GM18909 (cell line): ENCODE results near the gene PDLIM1.

ENCODE experiments used
- ATAC-seq: cut with Tn5 transposase; IDR thresholded peaks from one replicate; pipeline ENCODE4 v1.9.1; 2021; ENCODE audit warnings: mild to moderate bottlenecking; ENCODE audit not compliant: unreplicated experiment, poor library complexity

PDLIM1 gene

GRCh38 chr10:95291365-95292039 lies 699 bp upstream of the PDLIM1 start:
- ATAC-seq = no peak

GRCh38 chr10:95289921-95290421 lies 832 bp downstream of the PDLIM1 start:
- ATAC-seq = no peak

- ATAC-seq = no peak
These were observed 1.5 kb downstream of the PDLIM1 start for GRCh38 chr10:95289003-95289920.

GRCh38 chr10:95288303-95288702 lies 2.5 kb downstream of the PDLIM1 start:
- no peak for ATAC-seq

- no peak for ATAC-seq
These were observed 3.5 kb downstream of the PDLIM1 start for GRCh38 chr10:95287281-95287680.

- ATAC-seq = no peak
These were observed 4.1 kb downstream of the PDLIM1 start for GRCh38 chr10:95286707-95287106.

- ATAC-seq = no peak
These were observed 5.2 kb downstream of the PDLIM1 start for GRCh38 chr10:95285556-95285955.

- ATAC-seq = no peak
These were observed 6.0 kb downstream of the PDLIM1 start for GRCh38 chr10:95284807-95285206.

GRCh38 chr10:95282107-95282506 lies 8.7 kb downstream of the PDLIM1 start:
- ATAC-seq = no peak

GRCh38 chr10:95281206-95281605 lies 9.6 kb downstream of the PDLIM1 start:
- no peak for ATAC-seq

- no peak for ATAC-seq
These were observed 10.2 kb downstream of the PDLIM1 start for GRCh38 chr10:95280637-95281036.

- ATAC-seq = peak; percentile 40
These were observed 11.6 kb downstream of the PDLIM1 start for GRCh38 chr10:95279042-95279820.

GRCh38 chr10:95278061-95278988 lies 12.5 kb downstream of the PDLIM1 start:
- ATAC-seq = no peak

GRCh38 chr10:95277614-95278013 lies 13.2 kb downstream of the PDLIM1 start:
- no peak for ATAC-seq

- no peak for ATAC-seq
These were observed 13.6 kb downstream of the PDLIM1 start for GRCh38 chr10:95277201-95277570.

- no peak for ATAC-seq
These were observed 14.2 kb downstream of the PDLIM1 start for GRCh38 chr10:95276367-95277200.

- no peak for ATAC-seq
These were observed 15.0 kb downstream of the PDLIM1 start for GRCh38 chr10:95275726-95276366.
